Uterus (tissue), 2 donors: Measurements from ENCODE around the gene RTP5.

Experiments
- CTCF ChIP-seq, 4 experiments: fragments of 200-600 bp in 2 of 4; fragments of 450-650 bp in 2 of 4; sonication (generic) in 2 of 4; IDR thresholded peaks; one replicate each; pipeline ENCODE4 v1.5.1; 2016 to 2019; ENCODE audit warnings: antibody characterized with exemption in 4 of 4, mild to moderate bottlenecking in 2 of 4, moderate library complexity in 1 of 4
- POLR2A ChIP-seq, 2 donors: fragments of 450-650 bp; IDR thresholded peaks; one replicate each; pipeline ENCODE4 v1.6.1; 2016; ENCODE audit warnings: antibody characterized with exemption in 2 of 2, mild to moderate bottlenecking in 1 of 2, moderate library complexity in 1 of 2

GRCh38 chr2:241901500-241902351 lies 32.2 kb downstream of the RTP5 start:
- TF ChIP-seq CTCF (IDR thresholded peaks at IDR 0.05), result peak in 1 of 4 experiments; percentile 5
- TF ChIP-seq POLR2A (IDR thresholded peaks at IDR 0.05), result no peak
